HFFc6 (cell line): ENCODE measurements around the gene JADE1. TPM values are rescaled to one million over a fixed set of nuclear protein-coding genes. Genes with fewer than 3 reads are reported as not detected.

Source experiments
- DNase-seq: peaks from one replicate; pipeline ENCODE4 v3.0.0-alpha.2; 2018
- H3K27ac Mint-ChIP-seq: 2 replicates; pipeline ENCODE4 v1.8.0; 2020; ENCODE audit warnings: mild to moderate bottlenecking, mixed read lengths
- H3K27me3 Mint-ChIP-seq: 2 replicates; pipeline ENCODE4 v1.8.0; 2021; ENCODE audit warnings: mild to moderate bottlenecking, moderate library complexity, mixed read lengths; ENCODE audit not compliant: insufficient read depth
- H3K36me3 Mint-ChIP-seq: 2 replicates; pipeline ENCODE4 v1.8.0; 2021; ENCODE audit warnings: low read depth, mixed read lengths
- H3K4me1 Mint-ChIP-seq: 2 replicates; pipeline ENCODE4 v1.8.0; 2020; ENCODE audit warnings: low read depth, mixed read lengths
- H3K4me3 Mint-ChIP-seq: 2 replicates; pipeline ENCODE4 v1.8.0; 2020; ENCODE audit warnings: mild to moderate bottlenecking, moderate library complexity, mixed read lengths
- H3K9me3 Mint-ChIP-seq: 2 replicates; pipeline ENCODE4 v1.8.0; 2020; ENCODE audit warnings: mild to moderate bottlenecking, mixed read lengths
- long read RNA-seq: library from polyadenylated mRNA; unstranded; transcript quantifications from one replicate; pipeline ENCODE4 v2.0.0, GENCODE V29; 2019
- total RNA-seq, 6 experiments: library from RNA; stranded (reverse); fragmentation: NEBNext Ultra II Directional; extraction: Animal tissue kit (Norgen Biotek cat#: 25700); gene quantifications; 2 replicates in 1 of 6; 3 replicates in 5 of 6; pipeline ENCODE4 v1.2.3, GENCODE V29; 2021
- TF ChIP-seq, protein P1 (sequence below): fragments of 200-600 bp; sonication (generic); IDR thresholded peaks from 2 replicates; pipeline ENCODE4 v1.5.0; 2021; ENCODE audit warnings: antibody characterized with exemption, mild to moderate bottlenecking

The JADE1 gene
- total RNA-seq = 10 to 100 TPM; 23.2 to 32.4 (median 26.6) TPM
- long read RNA-seq, full-length matches to known transcripts = 8 of 16 reads
- long read RNA-seq, partial matches to known transcripts = 3 of 16 reads
- long read RNA-seq, other reads (novel, unspliced or antisense) = 5 of 16 reads

DNA sequence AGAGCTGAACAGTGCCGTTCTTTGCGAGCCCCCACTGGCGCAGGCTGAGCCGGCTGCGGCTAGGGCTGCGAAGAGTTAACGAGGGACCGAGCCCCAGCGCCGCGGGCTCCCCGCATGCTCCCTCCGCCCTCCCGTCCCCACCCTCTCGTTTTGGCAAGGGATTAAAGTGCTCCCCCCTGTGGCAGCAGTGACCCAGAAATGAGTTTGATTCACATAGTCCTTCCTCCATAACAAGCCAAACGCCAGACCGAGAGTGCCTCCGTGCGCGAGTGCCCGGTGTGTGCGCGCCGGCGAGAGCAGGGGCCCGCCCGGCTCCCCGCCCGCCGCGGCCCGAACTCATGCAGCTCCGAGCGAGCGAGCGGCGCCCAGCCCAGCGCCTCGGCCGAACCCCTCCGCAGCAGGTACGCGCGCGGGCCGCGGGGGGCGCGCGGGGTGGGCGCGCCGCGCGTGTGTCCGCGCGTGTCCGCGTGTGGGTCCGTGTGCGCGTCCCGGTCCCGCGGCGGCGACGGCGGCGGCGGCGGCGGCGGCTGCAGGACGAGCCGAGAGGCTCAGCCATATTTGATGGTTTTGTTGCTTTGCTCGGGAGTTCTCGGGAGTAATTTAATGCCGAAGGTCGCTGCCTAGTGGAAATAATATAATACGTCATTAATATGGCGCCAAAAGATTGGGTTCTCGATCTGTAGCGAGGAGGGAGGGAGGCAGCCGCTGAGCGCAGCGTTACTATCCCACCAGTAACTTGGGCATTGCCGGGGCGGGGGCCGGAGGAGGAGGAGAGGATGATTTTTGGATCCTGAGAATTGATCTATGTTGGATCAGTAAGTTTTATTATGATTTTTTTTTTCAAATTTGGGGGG is at the start of gene JADE1:
Gene JADE1 (plus strand): TSS at position 224 of the 854 bp plus-strand sequence. CDS start 22,059 bp downstream, outside the sequence.
- H3K36me3 Mint-ChIP-seq = no peaks in the 10 kb centered on the region
- TF ChIP-seq, protein P1, sequence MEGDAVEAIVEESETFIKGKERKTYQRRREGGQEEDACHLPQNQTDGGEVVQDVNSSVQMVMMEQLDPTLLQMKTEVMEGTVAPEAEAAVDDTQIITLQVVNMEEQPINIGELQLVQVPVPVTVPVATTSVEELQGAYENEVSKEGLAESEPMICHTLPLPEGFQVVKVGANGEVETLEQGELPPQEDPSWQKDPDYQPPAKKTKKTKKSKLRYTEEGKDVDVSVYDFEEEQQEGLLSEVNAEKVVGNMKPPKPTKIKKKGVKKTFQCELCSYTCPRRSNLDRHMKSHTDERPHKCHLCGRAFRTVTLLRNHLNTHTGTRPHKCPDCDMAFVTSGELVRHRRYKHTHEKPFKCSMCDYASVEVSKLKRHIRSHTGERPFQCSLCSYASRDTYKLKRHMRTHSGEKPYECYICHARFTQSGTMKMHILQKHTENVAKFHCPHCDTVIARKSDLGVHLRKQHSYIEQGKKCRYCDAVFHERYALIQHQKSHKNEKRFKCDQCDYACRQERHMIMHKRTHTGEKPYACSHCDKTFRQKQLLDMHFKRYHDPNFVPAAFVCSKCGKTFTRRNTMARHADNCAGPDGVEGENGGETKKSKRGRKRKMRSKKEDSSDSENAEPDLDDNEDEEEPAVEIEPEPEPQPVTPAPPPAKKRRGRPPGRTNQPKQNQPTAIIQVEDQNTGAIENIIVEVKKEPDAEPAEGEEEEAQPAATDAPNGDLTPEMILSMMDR = peak; percentile 80
- peaks cover 23% of the 10 kb centered on the region for H3K4me1 Mint-ChIP-seq
- H3K27ac Mint-ChIP-seq = peak within 1 kb of the TSS; percentile 94
- H3K27me3 Mint-ChIP-seq = peaks cover 2% of the 10 kb centered on the region
- DNase-seq = peak; percentile 95
- no peaks in the 10 kb centered on the region for H3K9me3 Mint-ChIP-seq
- H3K4me3 Mint-ChIP-seq = peak within 1 kb of the TSS; percentile 97

GRCh38 chr4:128766781-128767180 is 42.7 kb upstream of the JADE1 start:
- TF ChIP-seq, protein P1 = no peak
- Mint-ChIP-seq H3K27ac (no peak overlapping the region), H3K9me3 (no peaks in the 10 kb centered on the region), H3K27me3 (no peaks in the 10 kb centered on the region; the same call in 1 of the 2 replicates), H3K4me1 (peaks cover 11% of the 10 kb centered on the region), H3K4me3 (no peak overlapping the region), H3K36me3 (no peaks in the 10 kb centered on the region)
- no peak for DNase-seq

DNA sequence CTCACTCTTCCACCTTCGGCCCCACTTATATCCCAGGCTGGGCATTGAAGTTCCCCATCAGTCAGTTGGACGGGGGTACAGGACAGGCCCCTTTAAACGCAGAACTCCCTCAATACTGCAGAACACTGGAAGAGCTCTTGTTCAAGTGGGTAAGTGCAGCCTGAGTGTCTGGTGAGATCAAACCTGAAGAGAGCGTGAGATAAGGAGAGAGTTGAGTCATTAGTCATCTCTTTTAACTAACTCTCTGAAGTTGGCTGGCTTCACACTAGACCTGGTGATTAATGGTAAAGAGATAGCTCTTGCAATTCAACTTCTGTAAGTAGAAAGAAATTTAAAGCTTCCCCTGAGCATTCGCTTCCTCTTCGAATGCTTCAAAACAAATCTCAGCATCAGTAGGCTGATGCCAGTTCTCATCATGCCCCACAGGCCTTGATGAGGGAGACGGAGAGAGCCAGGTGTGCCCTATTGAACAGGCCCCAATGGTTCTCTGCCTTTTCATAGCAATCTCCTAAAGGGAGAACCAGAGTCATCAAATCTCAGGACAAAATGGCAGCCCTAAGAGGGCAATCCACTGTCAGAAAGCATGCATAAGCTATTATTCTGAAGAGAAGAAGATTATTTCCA is 41.0 kb upstream of the JADE1 start:
- no peaks in the 10 kb centered on the region; the same call in 1 of the 2 replicates for H3K27me3 Mint-ChIP-seq
- no peak overlapping the region for H3K4me3 Mint-ChIP-seq
- no peak for DNase-seq
- H3K36me3 Mint-ChIP-seq = no peaks in the 10 kb centered on the region
- peaks cover 11% of the 10 kb centered on the region for H3K4me1 Mint-ChIP-seq
- no peaks in the 10 kb centered on the region for H3K9me3 Mint-ChIP-seq
- TF ChIP-seq, protein P1 = no peak
- H3K27ac Mint-ChIP-seq = no peak overlapping the region

DNA sequence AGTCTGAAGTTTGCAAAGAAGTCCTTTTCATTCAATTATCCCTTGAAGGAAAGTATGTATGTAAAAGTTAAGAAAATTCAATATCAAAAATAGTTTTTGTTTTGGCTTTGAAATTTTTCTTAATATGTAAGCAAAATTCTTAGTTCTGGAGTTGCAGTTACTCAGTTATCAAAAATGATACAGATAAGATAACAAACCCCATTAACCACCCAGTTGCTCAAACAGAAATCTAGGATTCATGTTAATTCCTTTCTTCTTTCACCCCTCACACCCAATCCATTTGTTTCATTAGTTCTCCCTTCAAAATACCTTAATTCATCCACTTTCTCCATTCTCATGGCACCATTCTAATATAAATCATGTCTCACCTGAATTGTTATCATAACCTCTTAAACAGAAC is 40.5 kb upstream of the JADE1 start:
- Mint-ChIP-seq H3K9me3 (no peaks in the 10 kb centered on the region), H3K27me3 (no peaks in the 10 kb centered on the region; the same call in 1 of the 2 replicates), H3K4me3 (no peak overlapping the region), H3K27ac (no peak overlapping the region), H3K36me3 (no peaks in the 10 kb centered on the region), H3K4me1 (peaks cover 11% of the 10 kb centered on the region)
- no peak for DNase-seq
- TF ChIP-seq, protein P1 = no peak

- H3K27me3 Mint-ChIP-seq = no peaks in the 10 kb centered on the region; the same call in 1 of the 2 replicates
- no peak overlapping the region for H3K4me3 Mint-ChIP-seq
- H3K27ac Mint-ChIP-seq = no peak overlapping the region
These were observed 38.7 kb upstream of the JADE1 start for GRCh38 chr4:128770807-128771206.

More at GRCh38 chr4:128770807-128771206, 38.7 kb upstream of the JADE1 start:
- Mint-ChIP-seq H3K9me3 (no peaks in the 10 kb centered on the region), H3K36me3 (no peaks in the 10 kb centered on the region), H3K4me1 (peaks cover 18% of the 10 kb centered on the region)
- TF ChIP-seq, protein P1 = no peak
- no peak for DNase-seq
